ENCODE measurements around the gene VGLL1.

The VGLL1 gene

DNA sequence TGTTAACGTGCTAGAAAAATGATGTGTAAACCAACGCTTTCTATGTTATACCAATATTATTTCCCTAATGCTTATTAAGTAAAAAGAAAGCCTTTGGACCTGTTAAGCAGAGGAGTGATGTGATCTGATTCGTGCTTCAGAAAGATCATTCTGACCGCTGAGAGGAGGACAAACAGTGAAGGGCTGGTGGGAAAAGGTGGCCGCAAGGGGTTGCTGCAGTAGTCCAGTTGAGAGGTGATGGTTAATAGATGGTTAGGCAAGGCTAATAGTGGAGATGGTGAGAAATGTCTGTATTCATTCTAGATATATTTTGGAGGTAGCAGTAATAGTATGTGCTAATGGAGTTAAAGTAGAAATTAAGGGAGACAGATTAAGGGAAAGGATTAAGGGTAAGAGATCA, 12.9 kb upstream of the VGLL1 start:
- no peak overlapping the region for H3K27ac ChIP-seq
- no peak overlapping the region for H3K4me3 ChIP-seq
- no peak for TF ChIP-seq Cebpa-rat (IDR thresholded peaks at IDR 0.05)
- no peaks in the 10 kb centered on the region for H3K9me3 ChIP-seq
- H4K20me1 ChIP-seq = no peaks in the 10 kb centered on the region; the same call in 1 of the 2 replicates
- H3K4me2 ChIP-seq = no peak overlapping the region
- H3K27me3 ChIP-seq = peaks cover 85% of the 10 kb centered on the region
- no peaks in the 10 kb centered on the region for H3K36me3 ChIP-seq
- H3K4me1 ChIP-seq = no peaks in the 10 kb centered on the region
- H3K9ac ChIP-seq = no peak overlapping the region

DNA sequence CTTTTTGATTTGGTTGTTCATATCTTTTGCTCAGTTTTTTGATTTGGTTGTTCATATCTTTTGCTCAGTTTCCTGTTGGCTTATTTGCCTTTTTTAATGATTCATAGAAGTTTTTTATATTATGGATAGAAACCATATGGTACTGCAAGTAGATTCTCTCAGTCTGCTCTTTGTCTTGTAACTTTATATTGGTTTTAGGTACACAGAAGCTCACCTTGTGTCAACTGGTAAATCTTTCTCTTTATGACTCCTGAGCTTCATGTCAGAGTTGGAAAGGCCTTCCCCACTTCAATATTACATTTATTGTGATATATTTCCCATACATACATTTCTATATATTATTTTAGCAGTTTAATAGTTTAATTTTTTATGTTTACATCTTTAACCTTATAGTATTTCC, 8.2 kb upstream of the VGLL1 start:
- Histone ChIP-seq H3K4me2 (no peak overlapping the region), H3K27me3 (peaks cover 89% of the 10 kb centered on the region), H3K36me3 (no peaks in the 10 kb centered on the region), H3K4me3 (no peak overlapping the region), H3K9me3 (no peaks in the 10 kb centered on the region), H3K9ac (no peak overlapping the region), H3K4me1 (no peaks in the 10 kb centered on the region), H3K27ac (no peak overlapping the region), H4K20me1 (no peaks in the 10 kb centered on the region; the same call in 1 of the 2 replicates)
- TF ChIP-seq Cebpa-rat (IDR thresholded peaks at IDR 0.05) = no peak

DNA sequence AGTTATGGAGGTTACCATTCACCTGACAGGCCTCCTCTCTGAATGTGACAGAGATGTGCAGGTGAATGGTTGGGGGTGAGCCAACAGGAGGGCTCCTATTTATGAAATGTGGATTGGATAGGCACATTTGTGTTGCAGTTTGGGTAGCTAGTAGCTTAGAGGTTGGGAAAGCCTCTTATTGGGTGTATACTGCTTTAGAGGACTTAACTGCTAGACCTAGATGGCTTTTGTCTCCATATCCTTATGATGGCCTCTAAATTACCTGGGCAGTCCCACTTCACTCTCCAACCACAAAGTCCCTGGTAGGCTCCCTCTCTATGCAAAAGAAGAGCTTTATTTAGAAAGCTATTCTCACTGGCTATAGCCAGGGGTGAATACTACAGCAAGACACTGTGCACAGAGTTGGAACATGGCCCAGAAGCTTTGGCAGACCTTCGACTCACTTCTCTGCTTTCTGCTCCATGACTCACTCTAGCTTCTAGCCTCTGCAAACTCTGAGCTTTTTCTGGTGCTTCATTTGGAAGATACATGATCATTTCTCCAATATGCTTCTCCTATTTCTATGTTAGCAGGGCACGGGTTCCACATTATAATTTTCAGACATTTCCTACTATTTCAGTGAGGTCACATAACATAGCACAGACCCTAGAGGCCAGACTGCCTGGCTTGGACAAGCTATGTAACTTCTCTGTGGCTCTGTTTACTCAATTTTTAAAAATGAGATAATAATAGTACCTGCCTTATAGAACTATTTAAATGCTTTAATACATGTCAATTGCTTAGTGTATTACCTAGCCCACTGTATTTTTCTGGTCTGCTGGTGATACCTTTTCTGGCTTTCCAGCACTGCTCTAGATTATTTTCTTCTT, 6.0 kb upstream of the VGLL1 start:
- Histone ChIP-seq H3K9me3 (no peaks in the 10 kb centered on the region), H3K4me1 (no peaks in the 10 kb centered on the region), H3K36me3 (no peaks in the 10 kb centered on the region), H4K20me1 (no peaks in the 10 kb centered on the region; the same call in 1 of the 2 replicates), H3K27me3 (peaks cover 86% of the 10 kb centered on the region), H3K4me3 (no peak overlapping the region), H3K9ac (no peak overlapping the region), H3K27ac (no peak overlapping the region), H3K4me2 (no peak overlapping the region)
- TF ChIP-seq Cebpa-rat (IDR thresholded peaks at IDR 0.05) = no peak

DNA sequence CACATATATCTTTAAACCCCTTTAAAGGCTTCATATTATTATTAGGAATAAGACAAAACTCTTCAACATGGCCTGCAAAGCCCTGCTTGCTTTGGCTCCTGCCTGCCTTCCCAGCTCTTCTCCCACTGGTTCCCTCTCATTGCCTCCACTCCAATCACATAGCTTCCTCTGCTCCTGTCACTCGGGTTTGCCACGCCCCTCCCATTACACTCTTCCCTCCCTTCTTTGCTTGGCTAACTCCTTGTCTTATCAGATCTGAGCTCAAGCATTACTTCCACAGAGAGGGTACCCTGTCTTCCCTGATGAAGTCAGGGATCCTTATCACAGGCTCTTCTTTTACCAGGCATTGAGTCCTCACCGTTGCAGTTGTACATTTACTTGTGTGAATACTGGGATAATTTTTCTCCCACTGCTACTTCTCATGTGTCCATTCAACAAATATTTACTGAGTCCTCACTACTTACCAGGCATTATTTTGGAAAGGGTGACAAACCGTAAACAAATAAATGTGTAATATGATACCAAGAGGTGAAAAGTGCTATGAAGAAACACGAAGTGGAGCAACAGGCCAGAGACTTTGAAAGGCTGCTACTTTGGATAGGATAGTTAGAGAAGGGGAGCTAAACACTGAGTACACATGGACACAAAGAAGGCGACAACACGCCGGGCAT, 3.2 kb upstream of the VGLL1 start:
- no peak overlapping the region for H3K27ac ChIP-seq
- H3K4me3 ChIP-seq = no peak overlapping the region
- no peaks in the 10 kb centered on the region; the same call in 1 of the 2 replicates for H4K20me1 ChIP-seq
- H3K9ac ChIP-seq = no peak overlapping the region
- peaks cover 91% of the 10 kb centered on the region for H3K27me3 ChIP-seq
- no peaks in the 10 kb centered on the region for H3K4me1 ChIP-seq
- TF ChIP-seq Cebpa-rat (IDR thresholded peaks at IDR 0.05) = no peak
- H3K36me3 ChIP-seq = no peaks in the 10 kb centered on the region
- H3K9me3 ChIP-seq = no peaks in the 10 kb centered on the region
- H3K4me2 ChIP-seq = no peak overlapping the region

DNA sequence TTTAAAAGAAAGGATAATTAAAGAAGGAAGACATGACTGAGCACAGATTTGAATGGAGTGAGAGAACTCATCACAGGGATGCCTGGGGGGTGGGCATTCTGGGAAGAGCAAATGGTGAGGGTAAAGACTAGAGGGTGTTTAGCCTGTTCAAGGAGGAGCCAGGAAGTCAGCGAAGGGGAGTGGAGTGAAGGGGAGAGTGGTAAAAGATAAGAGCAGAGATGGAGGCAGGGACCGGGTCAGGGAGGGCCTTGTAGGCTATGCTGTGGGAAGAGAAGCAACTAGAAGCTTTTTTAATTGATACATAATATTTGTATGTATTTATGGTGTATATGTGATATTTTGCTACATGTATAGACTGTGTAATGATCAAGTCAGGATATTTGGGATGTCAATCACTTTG, 2.2 kb upstream of the VGLL1 start:
- TF ChIP-seq Cebpa-rat (IDR thresholded peaks at IDR 0.05) = no peak
- H3K9me3 ChIP-seq = no peaks in the 10 kb centered on the region
- no peak overlapping the region for H3K4me3 ChIP-seq
- H3K4me2 ChIP-seq = no peak overlapping the region
- no peaks in the 10 kb centered on the region for H3K36me3 ChIP-seq
- H3K27ac ChIP-seq = no peak overlapping the region
- no peaks in the 10 kb centered on the region for H3K4me1 ChIP-seq
- no peaks in the 10 kb centered on the region; the same call in 1 of the 2 replicates for H4K20me1 ChIP-seq
- H3K9ac ChIP-seq = no peak overlapping the region
- H3K27me3 ChIP-seq = peaks cover 91% of the 10 kb centered on the region

DNA sequence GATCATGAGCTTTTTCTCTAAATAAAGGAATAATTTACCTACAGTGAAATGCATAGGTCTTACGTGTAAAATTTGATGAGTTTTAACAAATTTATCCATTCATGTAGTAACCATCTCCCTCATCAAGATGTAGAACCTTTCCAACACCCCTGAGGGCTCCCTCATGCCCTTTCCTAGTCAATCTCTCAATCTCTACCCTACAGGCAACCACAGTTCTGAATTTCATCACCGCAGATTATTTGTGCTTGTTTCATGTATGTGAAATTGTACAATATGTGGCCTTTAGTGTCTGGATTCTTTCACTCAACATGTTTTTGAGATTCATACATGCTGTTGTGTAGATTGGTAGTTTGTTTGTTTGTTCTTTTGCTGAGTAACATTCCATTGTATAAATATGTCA, 2.1 kb downstream of the VGLL1 start:
- H3K4me1 ChIP-seq = no peaks in the 10 kb centered on the region
- H3K4me2 ChIP-seq = no peak overlapping the region
- H3K9ac ChIP-seq = no peak overlapping the region
- no peaks in the 10 kb centered on the region for H3K36me3 ChIP-seq
- no peak overlapping the region for H3K27ac ChIP-seq
- no peaks in the 10 kb centered on the region for H3K9me3 ChIP-seq
- no peak for TF ChIP-seq Cebpa-rat (IDR thresholded peaks at IDR 0.05)
- peaks cover 91% of the 10 kb centered on the region for H3K27me3 ChIP-seq
- H3K4me3 ChIP-seq = no peak overlapping the region
- peaks cover 6% of the 10 kb centered on the region; the same call in 1 of the 2 replicates for H4K20me1 ChIP-seq

DNA sequence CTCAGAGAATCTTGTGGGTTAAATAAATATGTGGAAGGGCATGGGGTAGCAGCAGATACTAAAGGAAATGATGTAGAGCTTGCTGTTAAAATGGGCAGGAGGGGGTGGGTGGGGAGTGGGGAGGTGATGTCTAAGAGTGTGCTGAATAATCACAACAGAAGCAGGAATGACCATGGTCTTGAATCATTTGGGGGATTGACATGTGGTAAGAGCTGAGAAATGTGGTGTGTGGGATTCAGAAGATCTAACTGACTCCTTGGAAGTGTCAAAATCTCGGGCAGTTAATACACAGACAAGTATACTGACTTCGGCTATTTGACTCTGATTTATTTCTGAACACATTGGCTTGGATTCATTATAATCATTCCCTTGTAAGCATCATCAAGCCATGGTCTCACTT, 6.8 kb downstream of the VGLL1 start:
- Histone ChIP-seq H3K27me3 (peaks cover 96% of the 10 kb centered on the region), H3K4me1 (no peaks in the 10 kb centered on the region), H3K36me3 (no peaks in the 10 kb centered on the region), H3K27ac (no peak overlapping the region), H3K4me3 (no peak overlapping the region), H3K9me3 (no peaks in the 10 kb centered on the region), H4K20me1 (peaks cover 6% of the 10 kb centered on the region; the same call in 1 of the 2 replicates), H3K9ac (no peak overlapping the region), H3K4me2 (no peak overlapping the region)
- TF ChIP-seq Cebpa-rat (IDR thresholded peaks at IDR 0.05) = no peak

DNA sequence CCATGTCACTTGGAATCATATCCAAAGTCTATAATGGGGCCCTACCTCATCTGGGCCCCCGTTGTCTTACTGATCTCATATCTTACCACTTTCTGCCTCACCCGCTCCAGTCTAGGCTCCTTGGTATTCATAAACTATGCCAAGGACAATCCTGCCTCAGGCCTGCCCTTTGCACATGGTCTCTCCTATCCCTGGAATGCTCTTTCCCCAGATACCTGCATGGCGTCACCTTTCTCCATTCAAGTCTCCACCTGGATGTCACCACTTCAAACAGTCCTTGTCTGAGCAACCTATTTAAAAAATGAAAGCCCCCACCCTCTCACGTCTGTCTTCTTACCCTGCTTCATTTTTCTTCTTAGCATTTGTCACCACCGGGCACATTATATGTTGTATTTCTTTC, 8.2 kb downstream of the VGLL1 start:
- Histone ChIP-seq H3K4me2 (no peak overlapping the region), H3K27ac (no peak overlapping the region), H3K9ac (no peak overlapping the region), H3K4me1 (no peaks in the 10 kb centered on the region), H3K4me3 (no peak overlapping the region), H4K20me1 (peaks cover 6% of the 10 kb centered on the region; the same call in 1 of the 2 replicates), H3K27me3 (peaks cover 94% of the 10 kb centered on the region), H3K9me3 (no peaks in the 10 kb centered on the region), H3K36me3 (no peaks in the 10 kb centered on the region)
- TF ChIP-seq Cebpa-rat (IDR thresholded peaks at IDR 0.05) = no peak

DNA sequence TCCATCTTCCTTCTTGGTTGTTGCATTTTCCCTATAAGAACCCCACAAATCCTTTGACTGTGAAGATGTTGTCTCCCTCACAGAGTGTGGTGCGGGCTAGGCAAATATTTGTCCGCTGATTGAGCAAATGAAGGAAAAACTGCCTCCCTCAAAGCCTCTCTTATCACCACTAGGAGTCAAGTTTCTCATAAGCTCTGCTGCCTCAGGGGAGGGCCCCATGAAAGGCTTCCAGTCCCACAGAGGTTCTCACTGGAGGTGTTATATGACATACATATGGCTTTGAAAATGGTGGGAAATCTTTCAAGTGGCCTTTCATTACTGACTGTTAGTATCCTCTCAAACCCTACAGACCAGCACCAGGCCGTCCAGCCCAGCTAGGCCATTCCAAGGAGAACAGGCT, 9.3 kb downstream of the VGLL1 start:
- Histone ChIP-seq H3K4me1 (no peaks in the 10 kb centered on the region), H3K9ac (no peak overlapping the region), H3K4me2 (no peak overlapping the region), H4K20me1 (no peaks in the 10 kb centered on the region; the same call in 1 of the 2 replicates), H3K27ac (no peak overlapping the region), H3K9me3 (no peaks in the 10 kb centered on the region), H3K4me3 (no peak overlapping the region), H3K36me3 (no peaks in the 10 kb centered on the region), H3K27me3 (peaks cover 94% of the 10 kb centered on the region)
- no peak for TF ChIP-seq Cebpa-rat (IDR thresholded peaks at IDR 0.05)

DNA sequence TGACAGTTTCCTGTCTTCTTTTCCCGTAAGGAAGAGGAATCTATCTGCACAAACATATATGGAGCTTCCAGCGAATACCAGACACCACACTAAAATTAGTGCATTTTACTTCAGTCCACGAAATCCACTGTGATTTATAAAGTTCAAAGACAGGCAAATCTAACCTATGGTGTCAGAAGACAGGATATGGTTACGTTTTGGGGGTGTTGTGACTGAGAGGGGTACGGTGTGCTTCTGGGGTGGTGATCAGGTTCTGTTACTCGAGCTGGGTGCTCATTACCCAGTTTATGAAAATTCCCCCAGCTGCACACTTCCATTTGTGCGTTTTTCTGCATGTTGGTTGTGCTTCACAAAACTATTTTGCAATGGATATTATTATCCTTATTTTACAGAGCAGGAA, 10.3 kb downstream of the VGLL1 start:
- no peaks in the 10 kb centered on the region for H3K4me1 ChIP-seq
- no peak overlapping the region for H3K4me2 ChIP-seq
- H3K36me3 ChIP-seq = no peaks in the 10 kb centered on the region
- H3K27ac ChIP-seq = no peak overlapping the region
- H3K4me3 ChIP-seq = no peak overlapping the region
- no peaks in the 10 kb centered on the region; the same call in 1 of the 2 replicates for H4K20me1 ChIP-seq
- no peak overlapping the region for H3K9ac ChIP-seq
- no peak for TF ChIP-seq Cebpa-rat (IDR thresholded peaks at IDR 0.05)
- H3K27me3 ChIP-seq = peaks cover 96% of the 10 kb centered on the region
- no peaks in the 10 kb centered on the region for H3K9me3 ChIP-seq
